ENCODE measurements around the gene FEM1A.

DNA sequence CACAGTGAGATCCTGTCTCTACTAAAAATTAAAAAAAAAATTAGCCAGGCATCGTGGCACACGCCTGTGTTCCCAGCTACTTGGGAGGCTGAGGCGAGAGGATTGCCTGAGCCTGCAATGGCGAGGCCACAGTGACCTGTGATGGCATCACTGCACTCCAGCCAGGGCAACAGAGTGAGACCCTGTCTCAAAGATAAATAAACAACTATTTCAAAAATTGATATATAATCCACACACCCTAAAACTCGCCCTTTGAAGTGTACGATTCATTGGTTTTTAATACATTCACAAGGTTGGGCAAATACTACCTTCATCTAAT lies 52.1 kb downstream of the FEM1A start:
- no peak for TF ChIP-seq EP300 (IDR thresholded peaks at IDR 0.05; ENCODE audit: borderline replicate concordance in 1 of 2, low read depth in 1 of 2, low read length in 1 of 2)
- no peak for TF ChIP-seq TEAD4 (IDR thresholded peaks at IDR 0.05; ENCODE audit: borderline replicate concordance, insufficient read depth)
- TF ChIP-seq, protein P1, sequence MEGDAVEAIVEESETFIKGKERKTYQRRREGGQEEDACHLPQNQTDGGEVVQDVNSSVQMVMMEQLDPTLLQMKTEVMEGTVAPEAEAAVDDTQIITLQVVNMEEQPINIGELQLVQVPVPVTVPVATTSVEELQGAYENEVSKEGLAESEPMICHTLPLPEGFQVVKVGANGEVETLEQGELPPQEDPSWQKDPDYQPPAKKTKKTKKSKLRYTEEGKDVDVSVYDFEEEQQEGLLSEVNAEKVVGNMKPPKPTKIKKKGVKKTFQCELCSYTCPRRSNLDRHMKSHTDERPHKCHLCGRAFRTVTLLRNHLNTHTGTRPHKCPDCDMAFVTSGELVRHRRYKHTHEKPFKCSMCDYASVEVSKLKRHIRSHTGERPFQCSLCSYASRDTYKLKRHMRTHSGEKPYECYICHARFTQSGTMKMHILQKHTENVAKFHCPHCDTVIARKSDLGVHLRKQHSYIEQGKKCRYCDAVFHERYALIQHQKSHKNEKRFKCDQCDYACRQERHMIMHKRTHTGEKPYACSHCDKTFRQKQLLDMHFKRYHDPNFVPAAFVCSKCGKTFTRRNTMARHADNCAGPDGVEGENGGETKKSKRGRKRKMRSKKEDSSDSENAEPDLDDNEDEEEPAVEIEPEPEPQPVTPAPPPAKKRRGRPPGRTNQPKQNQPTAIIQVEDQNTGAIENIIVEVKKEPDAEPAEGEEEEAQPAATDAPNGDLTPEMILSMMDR (IDR thresholded peaks at IDR 0.05): no peak
- TF ChIP-seq, protein P2, sequence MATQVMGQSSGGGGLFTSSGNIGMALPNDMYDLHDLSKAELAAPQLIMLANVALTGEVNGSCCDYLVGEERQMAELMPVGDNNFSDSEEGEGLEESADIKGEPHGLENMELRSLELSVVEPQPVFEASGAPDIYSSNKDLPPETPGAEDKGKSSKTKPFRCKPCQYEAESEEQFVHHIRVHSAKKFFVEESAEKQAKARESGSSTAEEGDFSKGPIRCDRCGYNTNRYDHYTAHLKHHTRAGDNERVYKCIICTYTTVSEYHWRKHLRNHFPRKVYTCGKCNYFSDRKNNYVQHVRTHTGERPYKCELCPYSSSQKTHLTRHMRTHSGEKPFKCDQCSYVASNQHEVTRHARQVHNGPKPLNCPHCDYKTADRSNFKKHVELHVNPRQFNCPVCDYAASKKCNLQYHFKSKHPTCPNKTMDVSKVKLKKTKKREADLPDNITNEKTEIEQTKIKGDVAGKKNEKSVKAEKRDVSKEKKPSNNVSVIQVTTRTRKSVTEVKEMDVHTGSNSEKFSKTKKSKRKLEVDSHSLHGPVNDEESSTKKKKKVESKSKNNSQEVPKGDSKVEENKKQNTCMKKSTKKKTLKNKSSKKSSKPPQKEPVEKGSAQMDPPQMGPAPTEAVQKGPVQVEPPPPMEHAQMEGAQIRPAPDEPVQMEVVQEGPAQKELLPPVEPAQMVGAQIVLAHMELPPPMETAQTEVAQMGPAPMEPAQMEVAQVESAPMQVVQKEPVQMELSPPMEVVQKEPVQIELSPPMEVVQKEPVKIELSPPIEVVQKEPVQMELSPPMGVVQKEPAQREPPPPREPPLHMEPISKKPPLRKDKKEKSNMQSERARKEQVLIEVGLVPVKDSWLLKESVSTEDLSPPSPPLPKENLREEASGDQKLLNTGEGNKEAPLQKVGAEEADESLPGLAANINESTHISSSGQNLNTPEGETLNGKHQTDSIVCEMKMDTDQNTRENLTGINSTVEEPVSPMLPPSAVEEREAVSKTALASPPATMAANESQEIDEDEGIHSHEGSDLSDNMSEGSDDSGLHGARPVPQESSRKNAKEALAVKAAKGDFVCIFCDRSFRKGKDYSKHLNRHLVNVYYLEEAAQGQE (IDR thresholded peaks at IDR 0.05; ENCODE audit: low read depth, low read length): no peak

Measured in SK-N-SH (cell line).